ENCODE results near the gene OR2A42.
"Not testable (repeated sequence)": the region's sequence is repeated elsewhere in the genome, so short reads cannot be mapped to it uniquely, and the experiment has no call there.

GRCh38 chr7:144187848-144188247 lies 51.6 kb downstream of the OR2A42 start:
- not testable (repeated sequence) for TF ChIP-seq EZH2 (IDR thresholded peaks at IDR 0.05; ENCODE audit: insufficient read depth, low read length); CTCF (IDR thresholded peaks at IDR 0.05; ENCODE audit: insufficient read depth, low read depth, low read length)

Measured in astrocyte (in vitro differentiated cells and primary cell).